ENCODE results near the gene GLDC.

GLDC gene

GRCh38 chr9:6502399-6502798 is 143.1 kb downstream of the GLDC start:
- no peak for DNase-seq (ENCODE audit: low read depth)
- TF ChIP-seq MAX (IDR thresholded peaks at IDR 0.05; ENCODE audit: low read depth, low read length) (no peak), POLR2A (IDR thresholded peaks at IDR 0.05; ENCODE audit: extremely low read depth, insufficient read length) (no peak), CTCF (IDR thresholded peaks at IDR 0.05; ENCODE audit: low read depth, low read length) (no peak), MYC (IDR thresholded peaks at IDR 0.05; ENCODE audit: low read depth, low read length) (no peak)
- no peak overlapping the region for H3K4me3 ChIP-seq (ENCODE audit: low read depth, low read length)

- no peak overlapping the region for H3K4me3 ChIP-seq (ENCODE audit: low read depth, low read length)
- TF ChIP-seq MYC (IDR thresholded peaks at IDR 0.05; ENCODE audit: low read depth, low read length) (no peak), CTCF (IDR thresholded peaks at IDR 0.05; ENCODE audit: low read depth, low read length) (no peak), POLR2A (IDR thresholded peaks at IDR 0.05; ENCODE audit: extremely low read depth, insufficient read length) (no peak), MAX (IDR thresholded peaks at IDR 0.05; ENCODE audit: low read depth, low read length) (no peak)
- no peak for DNase-seq (ENCODE audit: low read depth)
These were observed 143.9 kb downstream of the GLDC start for GRCh38 chr9:6501526-6502210.

- no peak for DNase-seq (ENCODE audit: low read depth)
- no peak overlapping the region for H3K4me3 ChIP-seq (ENCODE audit: low read depth, low read length)
- TF ChIP-seq MAX (IDR thresholded peaks at IDR 0.05; ENCODE audit: low read depth, low read length) (no peak), POLR2A (IDR thresholded peaks at IDR 0.05; ENCODE audit: extremely low read depth, insufficient read length) (no peak), MYC (IDR thresholded peaks at IDR 0.05; ENCODE audit: low read depth, low read length) (no peak), CTCF (IDR thresholded peaks at IDR 0.05; ENCODE audit: low read depth, low read length) (no peak)
These were observed 146.5 kb downstream of the GLDC start for GRCh38 chr9:6498982-6499381.

GRCh38 chr9:6495466-6495865 is 150.1 kb downstream of the GLDC start:
- no peak for DNase-seq (ENCODE audit: low read depth)
- TF ChIP-seq MAX (IDR thresholded peaks at IDR 0.05; ENCODE audit: low read depth, low read length) (no peak), CTCF (IDR thresholded peaks at IDR 0.05; ENCODE audit: low read depth, low read length) (no peak), MYC (IDR thresholded peaks at IDR 0.05; ENCODE audit: low read depth, low read length) (no peak), POLR2A (IDR thresholded peaks at IDR 0.05; ENCODE audit: extremely low read depth, insufficient read length) (no peak)
- H3K4me3 ChIP-seq (ENCODE audit: low read depth, low read length), result no peak overlapping the region

- no peak for DNase-seq (ENCODE audit: low read depth)
- TF ChIP-seq CTCF (IDR thresholded peaks at IDR 0.05; ENCODE audit: low read depth, low read length), result no peak
- TF ChIP-seq MAX (IDR thresholded peaks at IDR 0.05; ENCODE audit: low read depth, low read length), result no peak
- no peak for TF ChIP-seq POLR2A (IDR thresholded peaks at IDR 0.05; ENCODE audit: extremely low read depth, insufficient read length)
- no peak for TF ChIP-seq MYC (IDR thresholded peaks at IDR 0.05; ENCODE audit: low read depth, low read length)
- no peak overlapping the region for H3K4me3 ChIP-seq (ENCODE audit: low read depth, low read length)
These were observed 154.7 kb downstream of the GLDC start for GRCh38 chr9:6490863-6491262.
